ENCODE results near the gene KCNK13.
"Not testable (repeated sequence)": the region's sequence is repeated elsewhere in the genome, so short reads cannot be mapped to it uniquely, and the experiment has no call there.

Gene KCNK13

DNA sequence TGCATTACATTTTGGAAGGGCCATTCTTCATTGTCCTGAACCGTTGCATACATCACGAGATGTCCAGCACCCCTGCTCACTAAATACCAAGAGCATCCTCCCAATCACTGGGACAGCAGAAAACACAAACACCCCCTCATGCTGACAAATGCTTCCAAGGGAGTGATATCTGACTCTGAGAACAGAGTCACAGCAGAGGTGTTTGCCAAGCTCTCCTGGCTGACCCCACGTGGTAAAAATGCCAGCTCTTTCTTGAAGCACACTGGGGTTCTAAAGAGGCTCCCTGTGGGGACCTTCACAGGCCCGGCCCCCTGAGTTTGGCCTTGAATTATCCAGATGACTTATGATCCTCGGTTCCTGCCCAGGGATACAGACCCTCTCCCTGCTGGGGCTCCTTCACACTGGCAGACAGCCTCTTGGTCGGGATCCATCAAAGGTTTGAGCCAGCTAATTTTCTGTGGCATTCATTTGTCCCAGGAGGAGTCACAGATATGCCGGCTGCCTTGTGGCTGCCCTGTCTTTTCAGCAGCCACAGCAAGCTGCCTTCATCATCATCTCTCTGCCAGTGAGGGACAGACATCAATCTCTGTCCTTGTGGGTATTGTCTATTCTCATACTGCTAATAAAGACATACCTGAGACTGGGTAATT is 151.4 kb downstream of the KCNK13 start:
- Histone ChIP-seq H3K4me1 (ENCODE audit: control insufficient read depth in 1 of 2, insufficient read depth in 1 of 2, low read depth in 1 of 2, low read length in 1 of 2) (no peaks in the 10 kb centered on the region), H3K9me3 (no peaks in the 10 kb centered on the region), H3K27me3 (peaks cover 9% of the 10 kb centered on the region), H3K4me3 (ENCODE audit: low read depth in 1 of 2, low read length in 1 of 2) (no peak overlapping the region), H3K36me3 (no peaks in the 10 kb centered on the region), H3K27ac (no peak overlapping the region)
- TF ChIP-seq, protein P1, sequence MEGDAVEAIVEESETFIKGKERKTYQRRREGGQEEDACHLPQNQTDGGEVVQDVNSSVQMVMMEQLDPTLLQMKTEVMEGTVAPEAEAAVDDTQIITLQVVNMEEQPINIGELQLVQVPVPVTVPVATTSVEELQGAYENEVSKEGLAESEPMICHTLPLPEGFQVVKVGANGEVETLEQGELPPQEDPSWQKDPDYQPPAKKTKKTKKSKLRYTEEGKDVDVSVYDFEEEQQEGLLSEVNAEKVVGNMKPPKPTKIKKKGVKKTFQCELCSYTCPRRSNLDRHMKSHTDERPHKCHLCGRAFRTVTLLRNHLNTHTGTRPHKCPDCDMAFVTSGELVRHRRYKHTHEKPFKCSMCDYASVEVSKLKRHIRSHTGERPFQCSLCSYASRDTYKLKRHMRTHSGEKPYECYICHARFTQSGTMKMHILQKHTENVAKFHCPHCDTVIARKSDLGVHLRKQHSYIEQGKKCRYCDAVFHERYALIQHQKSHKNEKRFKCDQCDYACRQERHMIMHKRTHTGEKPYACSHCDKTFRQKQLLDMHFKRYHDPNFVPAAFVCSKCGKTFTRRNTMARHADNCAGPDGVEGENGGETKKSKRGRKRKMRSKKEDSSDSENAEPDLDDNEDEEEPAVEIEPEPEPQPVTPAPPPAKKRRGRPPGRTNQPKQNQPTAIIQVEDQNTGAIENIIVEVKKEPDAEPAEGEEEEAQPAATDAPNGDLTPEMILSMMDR (IDR thresholded peaks at IDR 0.05), result no peak

DNA sequence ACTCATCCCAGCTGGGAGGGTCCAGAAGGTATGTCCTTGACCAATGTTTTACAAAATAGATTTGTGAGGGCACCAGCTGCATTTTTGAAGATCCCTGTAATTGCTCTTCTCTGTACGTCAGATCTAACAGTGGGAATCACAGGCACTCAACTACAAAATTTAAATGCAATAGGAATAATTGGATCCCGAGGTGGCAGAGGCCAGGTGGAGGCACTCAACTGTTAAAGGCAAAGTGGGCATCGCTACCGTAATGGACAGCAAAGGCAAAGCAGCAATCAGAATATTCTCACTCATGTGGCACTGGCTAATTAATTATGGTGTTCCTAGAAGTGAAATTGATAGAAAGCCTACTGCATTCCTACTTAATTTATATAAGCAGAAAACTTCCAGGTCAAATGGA is 166.7 kb downstream of the KCNK13 start:
- Histone ChIP-seq H3K4me1 (ENCODE audit: control insufficient read depth in 1 of 2, insufficient read depth in 1 of 2, low read depth in 1 of 2, low read length in 1 of 2) (no peaks in the 10 kb centered on the region), H3K4me3 (ENCODE audit: low read depth in 1 of 2, low read length in 1 of 2) (no peak overlapping the region), H3K27me3 (peaks cover 28% of the 10 kb centered on the region), H3K27ac (no peak overlapping the region), H3K9me3 (no peaks in the 10 kb centered on the region), H3K36me3 (no peaks in the 10 kb centered on the region)
- TF ChIP-seq, protein P1 (IDR thresholded peaks at IDR 0.05), result no peak

DNA sequence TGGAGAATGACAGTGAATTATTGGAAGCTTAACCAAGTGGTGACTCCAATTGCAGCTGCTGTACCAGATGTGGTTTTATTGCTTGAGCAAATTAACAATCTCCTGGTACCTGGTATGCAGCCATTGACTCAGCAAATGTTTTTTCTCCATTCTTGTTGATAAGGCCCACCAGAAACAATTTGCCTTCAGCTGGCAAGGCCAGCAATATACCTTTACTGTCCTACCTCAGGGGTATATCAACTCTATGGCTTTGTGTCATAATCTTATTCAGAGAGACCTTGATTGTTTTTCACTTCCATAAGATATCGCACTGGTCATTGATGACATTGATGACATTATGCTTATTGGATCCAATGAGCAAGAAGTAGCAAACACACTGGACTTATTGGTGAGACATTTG is 168.1 kb downstream of the KCNK13 start:
- H3K4me1 ChIP-seq (ENCODE audit: control insufficient read depth in 1 of 2, insufficient read depth in 1 of 2, low read depth in 1 of 2, low read length in 1 of 2); H3K9me3 ChIP-seq; H3K4me3 ChIP-seq (ENCODE audit: low read depth in 1 of 2, low read length in 1 of 2); H3K27ac ChIP-seq; H3K36me3 ChIP-seq: not testable (repeated sequence)
- peaks cover 35% of the 10 kb centered on the region for H3K27me3 ChIP-seq
